Neuronal stem cell (in vitro differentiated cells): ENCODE measurements around the gene HNF1B.

Experiments used
- DNase-seq: peaks from one replicate; pipeline ENCODE4 v3.0.0-alpha.2; 2013; ENCODE audit warnings: low spot score
- H2AFZ ChIP-seq: one replicate; pipeline ENCODE4 v1.6.1; 2013; ENCODE audit warnings: mild to moderate bottlenecking, low read length, inconsistent platforms
- H2AK5ac ChIP-seq: 2 replicates; pipeline ENCODE4 v1.6.1; 2013; ENCODE audit warnings: low read depth, mild to moderate bottlenecking, inconsistent platforms, low read length, moderate library complexity, mixed read lengths
- H2BK120ac ChIP-seq: 2 replicates; pipeline ENCODE4 v1.6.1; 2013; ENCODE audit warnings: low read depth, mild to moderate bottlenecking, inconsistent platforms, low read length, moderate library complexity, mixed read lengths
- H2BK12ac ChIP-seq: one replicate; pipeline ENCODE4 v1.6.1; 2013; ENCODE audit warnings: low read length, inconsistent platforms
- H2BK15ac ChIP-seq: 2 replicates; pipeline ENCODE4 v1.6.1; 2013; ENCODE audit warnings: mild to moderate bottlenecking, low read length, inconsistent platforms, mixed read lengths
- H2BK5ac ChIP-seq: one replicate; pipeline ENCODE4 v1.6.1; 2013; ENCODE audit warnings: inconsistent platforms, mild to moderate bottlenecking, low read length, moderate library complexity
- H3K14ac ChIP-seq: one replicate; pipeline ENCODE4 v1.6.1; 2013; ENCODE audit warnings: low read length, inconsistent platforms
- H3K18ac ChIP-seq: 2 replicates; pipeline ENCODE4 v1.6.1; 2013; ENCODE audit warnings: low read length, inconsistent platforms
- H3K23ac ChIP-seq: 2 replicates; pipeline ENCODE4 v1.6.1; 2013; ENCODE audit warnings: low read depth, mild to moderate bottlenecking, mixed read lengths, low read length, inconsistent platforms; ENCODE audit not compliant: poor library complexity
- H3K27ac ChIP-seq: replicated peaks from 3 replicates; pipeline ENCODE4 v1.5.1; 2013; ENCODE audit warnings: low read length, inconsistent platforms
- H3K27me3 ChIP-seq, 3 experiments: 2 replicates each; pipeline ENCODE4 v1.6.1; 2013; ENCODE audit warnings: low read length in 3 of 3, mild to moderate bottlenecking in 2 of 3, inconsistent platforms in 1 of 3, low read depth in 1 of 3, mixed read lengths in 1 of 3, moderate library complexity in 1 of 3; ENCODE audit not compliant: control insufficient read depth in 3 of 3, insufficient read depth in 3 of 3
- H3K36me3 ChIP-seq, 2 donors: replicated peaks in 1 of 2; 2 replicates each; pipeline ENCODE4 v1.6.1; 2013; ENCODE audit warnings: low read length in 2 of 2; ENCODE audit not compliant: control insufficient read depth in 2 of 2, insufficient read depth in 2 of 2
- H3K4ac ChIP-seq: 2 replicates; pipeline ENCODE4 v1.6.1; 2013; ENCODE audit warnings: inconsistent platforms, mild to moderate bottlenecking, low read length, moderate library complexity
- H3K4me1 ChIP-seq, 2 donors: 1 replicate in 1 of 2; 2 replicates in 1 of 2; pipeline ENCODE4 v1.6.1; 2013; ENCODE audit warnings: low read length in 2 of 2, low read depth in 1 of 2; ENCODE audit not compliant: control insufficient read depth in 2 of 2, insufficient read depth in 1 of 2
- H3K4me2 ChIP-seq: one replicate; pipeline ENCODE4 v1.6.1; 2013; ENCODE audit warnings: mild to moderate bottlenecking, low read length, inconsistent platforms; ENCODE audit not compliant: insufficient read depth, poor library complexity, severe bottlenecking
- H3K4me3 ChIP-seq, 2 donors: 2 replicates each; pipeline ENCODE4 v1.5.1; 2013; ENCODE audit warnings: low read length in 2 of 2, mild to moderate bottlenecking in 2 of 2, inconsistent platforms in 1 of 2, moderate library complexity in 1 of 2
- H3K79me1 ChIP-seq: one replicate; pipeline ENCODE4 v1.6.1; 2013; ENCODE audit warnings: low read depth, mild to moderate bottlenecking, inconsistent platforms, low read length, moderate library complexity
- H3K9ac ChIP-seq: one replicate; pipeline ENCODE4 v1.6.1; 2013; ENCODE audit warnings: mild to moderate bottlenecking, low read depth, low read length, inconsistent platforms; ENCODE audit not compliant: poor library complexity
- H3K9me3 ChIP-seq, 2 donors: replicated peaks in 1 of 2; 2 replicates each; pipeline versions ENCODE3 to v1.6.1; 2013; ENCODE audit warnings: low read length in 2 of 2, mild to moderate bottlenecking in 2 of 2, inconsistent platforms in 1 of 2, low read depth in 1 of 2, mixed read lengths in 1 of 2, moderate library complexity in 1 of 2; ENCODE audit not compliant: control insufficient read depth in 2 of 2, insufficient read depth in 1 of 2
- H4K8ac ChIP-seq: one replicate; pipeline ENCODE4 v1.6.1; 2013; ENCODE audit warnings: low read depth, mild to moderate bottlenecking, inconsistent platforms, low read length, moderate library complexity
- H4K91ac ChIP-seq: one replicate; pipeline ENCODE4 v1.6.1; 2013; ENCODE audit warnings: low read length, low read depth, mild to moderate bottlenecking, inconsistent platforms; ENCODE audit not compliant: poor library complexity
- WGBS, 2 donors: extraction: QIAGEN DNeasy Blood & Tissue Kit; methylation state at CpG; one replicate each; pipeline ENCODE4 v1.1.7; 2013; ENCODE audit warnings: missing lambda C conversion rate in 2 of 2, mixed read lengths in 1 of 2; ENCODE audit not compliant: insufficient read length in 2 of 2, insufficient replicate concordance in 1 of 2; ENCODE audit errors: extremely low coverage in 2 of 2; 5-methylcytosine and 5-hydroxymethylcytosine counted together

Gene HNF1B

GRCh38 chr17:37676115-37676925 lies 68.5 kb downstream of the HNF1B start:
- H4K8ac ChIP-seq: no peak overlapping the region
- H2BK120ac ChIP-seq: no peak overlapping the region
- H3K9ac ChIP-seq: no peak overlapping the region
- no peak overlapping the region for H2BK5ac ChIP-seq
- peaks cover 0 to 8% (median 0%) of the 10 kb centered on the region in 3 experiments for H3K27me3 ChIP-seq
- H3K4me2 ChIP-seq: no peak overlapping the region
- no peaks in the 10 kb centered on the region for H3K9me3 ChIP-seq
- no peak overlapping the region for H3K14ac ChIP-seq
- H2AK5ac ChIP-seq: no peak overlapping the region
- no peak overlapping the region for H3K4ac ChIP-seq
- H2AFZ ChIP-seq: no peak overlapping the region
- no peak overlapping the region for H2BK15ac ChIP-seq
- peaks cover 5 to 6% of the 10 kb centered on the region in 2 donors for H3K4me1 ChIP-seq
- no peaks in the 10 kb centered on the region for H3K79me1 ChIP-seq
- H3K27ac ChIP-seq: no peak overlapping the region
- H3K36me3 ChIP-seq: no peaks in the 10 kb centered on the region
- no peak overlapping the region for H3K18ac ChIP-seq
- no peak overlapping the region for H4K91ac ChIP-seq
- no peak overlapping the region for H3K23ac ChIP-seq
- WGBS, 2 donors: no CpG with 5 or more reads among the region's 7 CpGs
- no peak overlapping the region for H3K4me3 ChIP-seq
- no peak overlapping the region for H2BK12ac ChIP-seq
- no peak for DNase-seq

GRCh38 chr17:37674511-37674910 lies 70.3 kb downstream of the HNF1B start:
- no peak overlapping the region for H2BK12ac ChIP-seq
- H3K36me3 ChIP-seq: no peaks in the 10 kb centered on the region
- H2AFZ ChIP-seq: no peak overlapping the region
- H3K14ac ChIP-seq: no peak overlapping the region
- H3K18ac ChIP-seq: no peak overlapping the region
- no peak overlapping the region for H3K9ac ChIP-seq
- H4K91ac ChIP-seq: no peak overlapping the region
- H3K27ac ChIP-seq: no peak overlapping the region
- H2BK5ac ChIP-seq: no peak overlapping the region
- no peak overlapping the region for H2BK15ac ChIP-seq
- no peak overlapping the region for H4K8ac ChIP-seq
- H3K27me3 ChIP-seq: peaks cover 0 to 10% (median 0%) of the 10 kb centered on the region in 3 experiments
- H3K4ac ChIP-seq: no peak overlapping the region
- H3K79me1 ChIP-seq: no peaks in the 10 kb centered on the region
- H3K23ac ChIP-seq: no peak overlapping the region
- no CpG with 5 or more reads among the region's 1 CpG for WGBS, 2 donors
- H2AK5ac ChIP-seq: no peak overlapping the region
- no peak for DNase-seq
- peaks cover 6 to 8% of the 10 kb centered on the region in 2 donors for H3K4me1 ChIP-seq
- no peak overlapping the region for H3K4me3 ChIP-seq
- no peak overlapping the region for H2BK120ac ChIP-seq
- no peak overlapping the region for H3K4me2 ChIP-seq
- H3K9me3 ChIP-seq: no peaks in the 10 kb centered on the region

- H3K4me2 ChIP-seq: no peak overlapping the region
- no peak overlapping the region for H2AFZ ChIP-seq
- no peaks in the 10 kb centered on the region for H3K79me1 ChIP-seq
- H3K4me3 ChIP-seq: no peak overlapping the region
- WGBS, 2 donors: no CpG with 5 or more reads among the region's 2 CpGs
- H3K4me1 ChIP-seq: peaks cover 6 to 8% of the 10 kb centered on the region in 2 donors
- H4K8ac ChIP-seq: no peak overlapping the region
- no peaks in the 10 kb centered on the region for H3K36me3 ChIP-seq
- H3K4ac ChIP-seq: no peak overlapping the region
- no peak overlapping the region for H2AK5ac ChIP-seq
- no peak overlapping the region for H2BK120ac ChIP-seq
- no peak overlapping the region for H2BK15ac ChIP-seq
- no peak overlapping the region for H3K9ac ChIP-seq
- no peak for DNase-seq
- H3K18ac ChIP-seq: no peak overlapping the region
- H3K23ac ChIP-seq: no peak overlapping the region
- H3K27ac ChIP-seq: no peak overlapping the region
- H3K27me3 ChIP-seq: peaks cover 0 to 14% (median 0%) of the 10 kb centered on the region in 3 experiments
- H2BK5ac ChIP-seq: no peak overlapping the region
- H4K91ac ChIP-seq: no peak overlapping the region
- H3K14ac ChIP-seq: no peak overlapping the region
- no peaks in the 10 kb centered on the region for H3K9me3 ChIP-seq
- no peak overlapping the region for H2BK12ac ChIP-seq
Observed at GRCh38 chr17:37673386-37673785, 71.5 kb downstream of the HNF1B start.

GRCh38 chr17:37672548-37673078 lies 72.2 kb downstream of the HNF1B start:
- no peak overlapping the region for H2BK120ac ChIP-seq
- no peak overlapping the region for H2BK5ac ChIP-seq
- no peak overlapping the region for H2BK15ac ChIP-seq
- WGBS, 2 donors: no CpG with 5 or more reads among the region's 3 CpGs
- H3K36me3 ChIP-seq: no peaks in the 10 kb centered on the region
- no peak overlapping the region for H3K4me2 ChIP-seq
- H3K4me1 ChIP-seq: peaks cover 6 to 8% of the 10 kb centered on the region in 2 donors
- H3K4me3 ChIP-seq: no peak overlapping the region
- H4K8ac ChIP-seq: no peak overlapping the region
- H3K9ac ChIP-seq: no peak overlapping the region
- no peak overlapping the region for H3K27ac ChIP-seq
- no peak overlapping the region for H4K91ac ChIP-seq
- H3K23ac ChIP-seq: no peak overlapping the region
- no peak overlapping the region for H3K4ac ChIP-seq
- H3K27me3 ChIP-seq: peaks cover 0 to 18% (median 0%) of the 10 kb centered on the region in 3 experiments
- no peak overlapping the region for H3K14ac ChIP-seq
- H3K9me3 ChIP-seq: no peaks in the 10 kb centered on the region
- DNase-seq: no peak
- no peak overlapping the region for H2AFZ ChIP-seq
- no peaks in the 10 kb centered on the region for H3K79me1 ChIP-seq
- H2BK12ac ChIP-seq: no peak overlapping the region
- H3K18ac ChIP-seq: no peak overlapping the region
- H2AK5ac ChIP-seq: no peak overlapping the region
